COLO668 (cell line): Measurements from ENCODE around the gene KLHL22.
"Not testable (repeated sequence)": the region's sequence is repeated elsewhere in the genome, so short reads cannot be mapped to it uniquely, and the experiment has no call there.

Experiments used
- DNase-seq: peaks from one replicate; lab custom pipeline; 2025; ENCODE audit not compliant: unreplicated experiment; lab: John Stamatoyannopoulos, UW

Gene KLHL22

GRCh38 chr22:20422271-20423007 lies 73.2 kb downstream of the KLHL22 start:
- no peak for DNase-seq

DNA sequence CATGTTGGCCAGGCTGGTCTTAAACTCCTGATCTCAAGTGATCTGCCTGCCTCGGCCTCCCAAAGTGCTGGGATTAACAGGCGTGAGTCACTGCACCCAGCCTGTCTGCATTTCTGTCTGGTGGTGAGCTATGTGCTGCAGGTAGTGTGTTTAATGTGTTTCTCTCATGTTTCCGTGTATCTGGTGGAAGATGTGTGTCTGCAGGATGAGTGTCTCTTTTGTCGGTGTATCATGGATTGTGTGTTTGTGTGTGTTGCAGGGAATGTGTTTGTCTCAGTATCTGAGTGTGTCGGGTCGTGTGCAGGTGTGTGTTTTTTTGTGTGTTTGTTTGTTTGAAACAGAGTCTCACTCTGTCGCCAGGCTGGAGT lies 74.1 kb downstream of the KLHL22 start:
- DNase-seq, result no peak

DNA sequence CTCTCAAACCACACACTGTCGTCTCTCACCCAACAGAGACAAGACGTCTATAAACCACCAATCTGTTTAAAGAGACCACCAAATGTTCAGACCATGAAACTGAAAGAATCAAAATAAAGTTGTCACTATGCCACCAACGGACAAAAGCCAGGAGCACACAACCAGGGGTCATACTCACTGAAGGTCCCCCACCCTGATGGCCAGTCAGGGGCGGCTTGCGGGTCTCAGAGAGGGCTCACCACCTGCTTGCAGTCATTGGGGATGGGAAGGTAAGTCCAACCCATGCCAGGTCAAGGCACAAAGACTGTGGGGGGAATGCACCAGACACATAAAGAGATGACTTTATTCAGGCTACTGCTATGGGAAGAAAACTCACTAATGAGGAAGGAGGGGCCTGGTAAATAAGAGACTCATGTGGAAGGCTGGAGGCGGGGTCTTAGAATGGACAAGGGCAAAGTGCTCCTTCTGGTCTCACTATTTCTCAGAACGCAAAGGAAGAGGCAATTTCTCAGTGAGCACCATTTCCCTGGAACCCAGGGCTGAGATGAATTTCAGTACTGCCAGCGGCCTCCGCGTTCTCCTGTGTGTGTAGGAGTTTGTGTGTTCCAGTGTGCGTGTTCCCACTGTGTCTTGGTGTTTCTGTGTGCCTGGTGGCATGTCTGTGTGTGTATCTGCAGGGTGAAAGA lies 75.3 kb downstream of the KLHL22 start:
- no peak for DNase-seq

DNA sequence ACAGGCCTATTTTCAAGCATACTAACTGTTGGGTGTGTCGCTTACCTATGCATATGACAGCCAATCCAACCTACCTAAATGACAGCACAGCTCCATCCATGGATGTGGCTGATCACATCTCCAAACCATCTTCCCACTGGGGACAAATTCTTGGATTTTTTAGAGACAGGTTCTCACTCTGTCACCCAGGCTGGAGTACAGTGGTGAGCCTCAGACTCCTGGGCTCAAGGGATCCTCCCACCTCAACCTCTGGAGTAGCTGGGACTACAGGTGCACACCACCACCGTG lies 76.0 kb downstream of the KLHL22 start:
- no peak for DNase-seq

GRCh38 chr22:20418211-20418788 lies 77.3 kb downstream of the KLHL22 start:
- DNase-seq, result peak; percentile 75

- not testable (repeated sequence) for DNase-seq
Measured at GRCh38 chr22:20415699-20416098, 79.9 kb downstream of the KLHL22 start.

GRCh38 chr22:20415241-20415640 lies 80.4 kb downstream of the KLHL22 start:
- not testable (repeated sequence) for DNase-seq

GRCh38 chr22:20414450-20414849 lies 81.1 kb downstream of the KLHL22 start:
- no peak for DNase-seq

DNA sequence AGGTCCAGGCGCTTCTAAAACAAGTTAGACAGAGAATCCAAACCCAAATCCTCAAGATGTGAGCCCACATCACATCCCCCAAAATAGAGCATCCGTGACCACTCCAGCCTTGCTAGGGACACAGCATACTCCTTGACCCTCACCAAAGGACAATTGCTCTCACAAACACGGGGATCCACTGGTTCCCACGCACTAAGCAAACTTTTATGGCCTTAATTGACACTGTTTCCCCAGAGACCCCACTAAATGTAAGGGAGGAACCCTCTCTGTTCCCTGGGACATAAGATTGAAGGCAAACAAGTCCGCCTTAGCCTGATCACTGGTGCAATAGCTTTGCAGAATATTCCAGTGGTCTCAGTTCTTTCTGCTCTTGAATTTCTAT lies 81.5 kb downstream of the KLHL22 start:
- no peak for DNase-seq

DNA sequence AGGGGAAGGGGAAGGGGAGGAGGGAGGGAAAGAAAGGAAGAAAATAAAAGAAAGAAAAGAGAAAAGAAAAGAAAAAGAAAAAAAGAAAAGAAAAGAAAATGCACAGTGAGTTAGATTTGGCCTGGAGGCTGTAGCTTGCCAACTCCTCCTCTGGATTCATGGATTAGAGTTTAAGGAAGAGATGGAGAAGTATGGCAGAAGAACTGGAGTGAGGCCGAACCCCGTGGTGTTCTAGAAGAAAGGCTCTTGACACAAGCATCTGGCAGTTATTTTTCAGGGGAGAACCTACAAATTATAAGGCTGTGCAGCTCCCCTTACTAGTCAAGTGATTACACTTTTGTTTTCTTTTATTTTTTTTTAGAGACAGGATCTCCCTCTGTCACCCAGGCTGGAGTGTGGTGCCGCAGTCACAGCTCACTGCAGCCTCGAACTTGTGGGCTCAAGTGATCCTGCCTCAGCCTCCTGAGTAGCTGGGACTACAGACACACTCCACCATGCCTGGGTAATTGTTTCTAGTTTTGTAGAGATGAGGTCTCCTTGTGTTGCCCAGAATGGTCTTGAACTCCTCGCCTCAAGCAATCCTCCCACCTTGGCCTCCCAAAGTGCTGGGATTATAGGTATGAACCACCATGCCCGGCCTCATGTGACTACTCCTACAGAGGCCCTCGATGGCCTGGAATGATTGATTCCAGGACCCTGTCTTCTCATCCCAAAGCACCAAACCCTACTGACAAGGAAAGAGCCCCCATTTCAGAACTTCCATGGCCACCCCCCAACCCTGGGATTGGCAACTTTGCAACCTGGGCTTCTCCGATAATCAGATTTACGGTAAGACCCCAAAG lies 82.2 kb downstream of the KLHL22 start:
- DNase-seq, result no peak

- DNase-seq, result no peak
Measured at GRCh38 chr22:20412474-20413216, 83.0 kb downstream of the KLHL22 start.

DNA sequence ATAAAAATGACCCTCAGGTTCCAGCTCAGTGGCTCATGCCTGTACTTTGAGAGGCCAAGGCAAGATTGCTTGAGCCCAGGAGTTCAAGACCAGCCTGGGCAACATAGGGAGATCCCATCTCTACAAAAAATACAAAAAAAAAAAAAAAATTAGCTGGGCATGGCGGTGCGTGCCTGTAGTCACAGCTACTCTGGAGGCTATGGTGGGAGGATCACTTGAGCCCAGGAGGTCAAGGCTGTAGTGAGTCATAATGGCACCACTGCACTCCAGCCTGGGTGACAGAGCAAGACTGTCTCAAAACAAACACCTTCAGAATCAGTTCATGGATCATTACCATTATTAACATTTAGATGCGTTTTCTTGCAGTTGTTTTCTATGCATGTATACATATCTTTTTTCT lies 86.2 kb downstream of the KLHL22 start:
- DNase-seq, result not testable (repeated sequence)

DNA sequence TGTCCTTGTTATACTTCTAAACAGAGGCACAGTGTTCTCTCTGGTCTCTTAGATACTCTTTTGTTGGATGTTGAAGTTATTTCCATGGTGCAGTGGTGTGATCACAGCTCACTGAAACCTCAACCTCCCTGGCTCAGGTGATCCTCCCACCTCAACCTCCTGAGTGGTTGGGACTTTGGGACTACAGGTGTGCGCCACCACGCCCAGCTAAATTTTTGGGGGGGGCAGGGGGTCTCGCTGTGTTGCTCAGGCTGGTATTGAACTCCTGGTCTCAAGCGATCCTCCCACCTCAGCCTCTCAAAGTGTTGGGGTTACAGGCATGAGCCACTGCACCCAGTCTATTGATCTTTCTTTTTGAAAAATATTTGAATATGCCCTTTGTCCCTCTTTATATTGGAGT lies 86.7 kb downstream of the KLHL22 start:
- no peak for DNase-seq

GRCh38 chr22:20407829-20408228 lies 87.8 kb downstream of the KLHL22 start:
- DNase-seq, result no peak

DNA sequence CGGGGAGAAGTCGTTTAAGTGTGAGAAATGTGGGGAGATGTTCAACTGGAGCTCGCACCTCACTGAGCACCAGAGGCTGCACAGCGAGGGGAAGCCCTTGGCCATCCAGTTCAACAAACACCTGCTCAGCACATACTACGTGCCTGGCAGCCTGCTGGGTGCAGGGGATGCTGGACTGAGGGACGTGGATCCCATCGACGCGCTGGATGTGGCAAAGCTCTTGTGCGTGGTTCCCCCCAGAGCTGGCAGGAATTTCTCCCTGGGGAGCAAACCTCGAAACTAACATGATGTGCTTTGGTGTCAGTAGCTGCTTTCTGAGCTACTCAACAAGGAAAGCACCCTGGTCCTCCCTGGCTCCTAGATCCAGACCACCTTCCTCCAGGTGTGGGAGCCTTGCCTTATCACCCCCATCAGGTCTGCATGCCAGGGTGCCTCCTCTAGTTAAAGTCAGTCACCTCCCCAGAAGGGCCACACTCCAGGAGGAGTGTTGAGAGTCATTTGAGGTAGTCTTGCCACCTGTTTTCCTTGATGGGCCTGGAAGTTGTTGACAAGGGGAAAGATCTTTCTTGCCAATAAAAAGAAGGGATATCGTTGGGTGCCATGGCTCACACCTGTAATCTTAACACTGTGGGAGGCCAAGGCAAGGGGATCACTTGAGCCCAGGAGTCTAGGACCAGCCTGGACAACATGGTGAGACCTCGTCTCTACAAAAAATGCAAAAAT lies 88.7 kb downstream of the KLHL22 start:
- DNase-seq, result no peak

GRCh38 chr22:20405931-20406685 lies 89.5 kb downstream of the KLHL22 start:
- no peak for DNase-seq

DNA sequence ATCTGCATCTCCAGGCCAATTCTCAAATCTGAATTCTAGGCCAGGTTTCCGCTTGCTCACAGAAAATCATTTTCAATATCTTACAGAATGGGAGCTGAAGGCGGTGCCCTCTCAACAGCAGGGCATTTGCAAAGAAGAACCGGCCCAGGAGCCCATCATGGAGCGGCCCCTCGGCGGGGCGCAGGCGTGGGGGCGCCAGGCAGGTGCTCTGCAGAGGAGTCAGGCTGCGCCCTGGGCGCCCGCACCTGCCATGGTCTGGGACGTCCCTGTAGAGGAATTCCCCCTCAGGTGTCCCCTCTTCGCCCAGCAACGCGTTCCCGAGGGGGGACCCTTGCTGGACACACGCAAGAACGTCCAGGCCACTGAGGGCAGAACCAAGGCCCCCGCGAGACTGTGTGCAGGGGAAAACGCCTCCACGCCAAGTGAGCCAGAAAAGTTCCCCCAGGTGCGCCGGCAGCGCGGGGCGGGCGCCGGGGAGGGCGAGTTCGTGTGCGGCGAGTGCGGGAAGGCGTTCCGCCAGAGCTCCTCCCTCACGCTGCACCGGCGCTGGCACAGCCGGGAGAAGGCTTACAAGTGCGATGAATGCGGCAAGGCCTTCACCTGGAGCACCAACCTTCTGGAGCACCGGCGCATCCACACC lies 90.2 kb downstream of the KLHL22 start:
- DNase-seq, result no peak

DNA sequence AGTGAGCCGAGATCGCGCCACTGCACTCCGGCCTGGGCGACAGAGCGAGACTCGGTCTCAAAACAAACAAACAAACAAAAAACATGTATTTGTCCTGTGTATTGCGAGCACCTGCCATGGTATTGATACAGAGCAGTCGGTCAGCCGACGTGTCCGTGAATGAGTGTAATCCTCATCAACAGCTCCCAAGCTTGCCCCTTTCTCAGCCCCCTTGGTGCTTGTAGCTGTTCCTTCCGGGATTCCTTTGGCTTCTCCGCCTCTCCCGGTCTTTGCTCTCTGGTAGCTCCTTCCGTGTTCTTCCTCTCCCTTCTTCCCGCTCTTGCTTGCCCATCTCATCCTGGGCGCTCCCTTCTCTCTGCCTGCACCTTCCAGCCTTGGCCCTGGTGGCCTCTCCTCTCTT lies 90.7 kb downstream of the KLHL22 start:
- DNase-seq, result no peak

DNA sequence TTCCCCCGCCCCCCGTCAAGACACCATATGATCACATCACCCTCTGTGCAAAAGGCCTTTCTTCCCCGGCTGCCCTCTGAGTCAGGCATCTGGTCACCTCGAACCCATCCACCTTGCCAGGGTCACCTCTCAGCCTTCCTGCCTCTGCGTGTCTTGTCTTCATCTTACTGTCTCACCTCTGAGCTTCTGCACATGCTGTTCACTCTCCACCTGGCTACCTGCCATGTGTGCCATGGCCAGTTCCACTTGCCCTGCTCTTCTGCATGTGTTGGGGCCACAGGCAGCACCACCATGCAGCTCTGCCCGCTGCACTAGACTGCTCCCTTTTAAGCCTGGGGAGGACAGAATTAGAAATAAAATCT lies 91.8 kb downstream of the KLHL22 start:
- no peak for DNase-seq
